Stimulated activated naive CD4-positive, alpha-beta T cell (primary cell): ENCODE measurements around the gene VAV2.
A peak's percentile ranks its signal among the peaks of the same experiment; 100 is the strongest.
"Not testable (repeated sequence)": the region's sequence is repeated elsewhere in the genome, so short reads cannot be mapped to it uniquely, and the experiment has no call there.

ENCODE experiments used
- DNase-seq, 6 experiments: peaks; one replicate each; lab custom pipeline; 2025; lab: John Stamatoyannopoulos, UW

The VAV2 gene

DNA sequence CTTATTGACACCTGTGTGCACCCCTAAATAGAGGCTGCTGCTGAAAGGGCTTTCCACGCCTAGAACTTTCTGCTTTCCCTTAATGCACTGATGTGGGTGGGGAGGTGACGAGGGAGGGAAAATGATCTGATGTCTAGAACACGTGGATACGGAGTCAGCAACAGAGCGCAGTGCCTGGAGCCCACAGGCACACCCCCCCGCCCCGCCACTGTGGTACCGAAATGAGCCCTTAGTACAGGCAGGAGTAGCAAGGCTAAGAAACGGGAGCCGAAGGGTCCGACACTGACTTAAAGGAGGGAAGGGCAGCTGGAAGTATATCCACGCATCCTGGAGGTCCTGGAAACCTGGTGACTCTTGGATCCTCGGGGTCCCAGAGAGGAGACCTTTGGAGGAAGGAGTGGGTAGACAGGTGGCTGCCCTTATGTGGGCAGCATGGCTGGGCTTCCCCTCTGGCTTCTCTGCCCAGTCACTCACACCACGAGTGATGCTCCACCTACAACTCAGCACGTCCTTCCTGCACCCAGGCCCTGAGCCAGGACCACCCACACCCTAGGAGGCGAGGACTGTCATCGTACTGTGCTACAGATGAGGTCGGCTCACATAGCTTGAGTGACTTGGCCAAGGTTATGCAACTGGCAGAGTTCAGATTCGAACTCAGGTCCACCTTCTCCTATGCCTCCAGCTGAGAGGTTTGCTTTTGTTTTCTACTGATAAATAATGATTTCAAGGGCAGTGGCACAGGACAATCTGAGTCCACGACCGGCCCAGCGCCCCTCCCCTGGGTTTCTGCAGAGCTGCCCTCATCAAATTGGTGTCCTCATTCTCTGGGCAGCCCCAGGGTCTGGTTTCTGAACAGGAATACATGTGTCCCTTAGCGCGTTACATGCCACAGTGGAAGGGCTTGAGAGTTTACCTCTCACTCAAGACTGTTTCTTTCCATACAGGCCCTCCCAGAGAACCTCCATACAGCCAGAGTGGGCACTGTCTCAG lies 4.7 kb upstream of the VAV2 start:
- no peak for DNase-seq

DNA sequence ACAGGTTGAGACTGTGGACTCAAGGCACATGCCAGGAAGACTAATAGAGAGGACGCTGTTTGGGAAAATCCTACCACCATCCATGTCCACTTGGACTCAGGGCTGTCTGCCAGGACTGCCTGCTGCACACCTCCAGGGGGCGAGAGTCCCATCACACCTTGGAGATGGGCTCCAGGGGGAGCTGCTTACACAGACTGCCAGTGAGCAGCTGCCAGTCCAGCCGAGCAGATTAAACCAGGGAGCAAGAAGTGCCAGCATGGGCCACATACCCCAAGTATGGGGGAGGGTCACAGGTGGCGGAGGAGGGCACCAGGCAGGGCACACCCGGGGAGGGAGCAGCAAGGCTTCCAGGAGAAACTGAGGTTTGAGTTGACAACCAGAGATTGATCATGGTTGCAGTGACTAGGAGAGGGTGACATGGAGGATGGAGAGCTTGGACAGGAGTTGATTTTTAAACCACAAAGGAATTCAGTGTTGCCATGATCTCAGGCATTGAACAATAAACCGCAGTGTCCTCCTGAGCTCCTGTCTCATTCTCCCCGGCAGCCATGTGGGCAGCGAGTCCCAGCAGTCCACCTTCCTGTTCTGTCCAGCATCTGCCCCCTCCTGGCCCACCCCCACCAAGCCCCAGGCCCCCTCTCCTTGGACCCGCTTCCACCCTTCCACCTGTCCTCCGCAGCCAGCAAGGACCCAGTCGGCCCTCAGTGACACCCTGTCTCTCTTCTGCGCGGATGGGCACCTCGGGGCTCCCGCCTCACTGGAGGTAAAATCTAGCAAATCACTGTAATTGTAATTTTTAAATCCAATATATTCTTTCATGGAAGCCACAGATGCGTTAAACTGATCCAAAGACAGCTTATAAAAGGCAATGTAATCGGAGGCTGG lies 3.1 kb upstream of the VAV2 start:
- DNase-seq: no peak

DNA sequence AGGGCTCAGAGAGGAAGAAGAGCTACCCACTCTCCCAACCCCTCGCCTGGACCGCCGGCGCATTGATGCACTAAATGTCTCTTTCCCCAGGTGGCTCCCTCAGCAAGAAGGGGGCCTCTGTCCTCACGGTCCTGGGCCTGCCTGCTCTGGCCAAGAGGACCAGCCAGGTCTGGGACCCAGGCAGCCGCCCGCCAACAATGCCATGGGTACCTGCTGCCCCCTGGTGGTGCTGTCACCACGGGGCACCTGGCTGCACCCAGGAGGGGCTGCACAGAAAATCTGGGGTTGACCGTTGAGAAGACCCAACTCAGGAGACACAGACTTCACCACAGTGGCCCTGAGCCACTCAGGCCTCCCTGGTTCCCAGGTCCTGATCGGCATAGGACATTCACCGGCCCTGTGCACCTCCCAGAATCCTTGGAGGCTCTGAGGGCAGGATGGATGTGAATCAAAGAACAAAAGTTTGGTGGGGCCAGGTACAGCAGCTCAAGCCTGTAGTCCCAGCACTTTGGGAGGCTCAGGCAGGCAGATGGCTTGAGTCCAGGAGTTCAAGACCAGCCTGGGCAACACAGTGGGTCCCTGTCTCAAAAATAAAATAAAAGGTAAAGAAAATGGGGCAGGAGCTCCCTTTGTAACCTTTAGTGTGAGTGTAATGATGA lies 2.4 kb upstream of the VAV2 start:
- peak; percentile 23 to 73 (median 64) for DNase-seq

DNA sequence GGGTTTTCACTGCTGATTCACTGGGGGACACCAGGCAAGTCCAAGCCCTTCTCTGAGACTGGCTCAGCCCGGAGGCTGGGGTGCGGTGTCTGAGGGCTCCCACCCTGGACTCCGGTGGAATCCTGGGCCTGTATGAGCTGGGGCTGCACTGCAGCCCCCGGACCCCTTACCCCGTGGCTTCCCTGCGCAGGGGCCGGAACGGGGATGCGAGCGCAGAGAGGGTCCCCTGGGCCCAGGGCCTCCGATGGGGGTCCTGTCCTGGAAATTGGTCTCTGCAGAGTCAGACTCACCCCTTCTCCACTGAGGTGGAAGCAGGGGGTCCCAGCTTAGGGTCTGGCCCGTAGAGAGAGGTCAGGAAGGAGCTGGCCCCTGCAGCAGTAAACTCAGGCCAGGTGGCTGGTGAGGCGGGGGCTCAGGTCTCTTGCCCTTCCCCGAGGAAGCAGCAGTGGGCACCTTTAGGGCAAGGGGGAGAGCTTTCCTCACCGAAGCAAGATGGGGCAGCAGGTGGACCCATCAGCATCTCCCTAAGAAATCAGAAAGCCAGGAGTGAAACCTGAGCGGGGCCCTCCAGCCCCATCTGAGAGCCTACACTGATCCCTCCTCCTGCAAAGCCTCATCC lies 1.6 kb upstream of the VAV2 start:
- no peak for DNase-seq

DNA sequence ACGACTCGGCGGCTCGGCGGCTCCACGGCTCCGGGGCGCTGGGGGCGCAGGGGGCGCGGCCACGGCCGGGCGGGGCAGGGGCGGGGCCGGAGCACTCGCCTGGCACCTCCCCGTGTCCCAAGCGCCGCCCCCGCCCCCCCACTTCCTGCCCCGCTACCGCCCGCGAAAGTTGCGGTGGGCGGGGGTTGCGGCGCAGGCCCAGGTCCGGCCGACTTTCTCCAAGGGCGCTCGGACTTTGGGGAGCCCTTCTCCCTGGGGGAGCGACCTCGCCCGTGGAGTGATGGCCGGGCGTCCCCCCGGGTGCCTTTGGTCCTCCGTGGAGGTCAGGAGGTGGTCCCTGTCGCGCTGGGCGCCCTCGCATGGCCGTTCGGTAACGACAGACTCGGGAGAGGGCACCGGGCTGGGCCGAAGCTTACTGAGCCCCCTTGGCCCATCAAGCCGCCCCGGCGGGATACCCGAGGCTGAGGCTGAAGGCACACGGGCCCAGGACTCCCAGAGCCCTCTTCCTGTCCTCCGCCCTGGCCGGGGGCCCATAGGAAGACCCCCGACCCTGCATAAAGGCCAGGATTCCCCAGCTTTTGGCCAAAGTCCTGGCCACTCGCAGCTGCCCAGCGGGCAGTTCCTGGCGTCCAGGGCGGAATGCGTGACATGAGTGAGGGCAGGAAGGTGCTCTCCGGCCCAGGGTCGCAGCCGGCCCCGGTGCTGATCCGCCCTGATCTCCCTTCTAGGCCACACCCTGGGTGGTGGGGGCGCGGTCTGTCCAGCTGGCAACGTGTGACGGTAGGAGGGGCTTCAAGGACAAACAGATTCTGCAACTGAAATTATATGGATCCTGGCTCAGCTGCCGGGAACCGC lies 883 bp upstream of the VAV2 start:
- peak; percentile 59 to 80 (median 68) for DNase-seq

DNA sequence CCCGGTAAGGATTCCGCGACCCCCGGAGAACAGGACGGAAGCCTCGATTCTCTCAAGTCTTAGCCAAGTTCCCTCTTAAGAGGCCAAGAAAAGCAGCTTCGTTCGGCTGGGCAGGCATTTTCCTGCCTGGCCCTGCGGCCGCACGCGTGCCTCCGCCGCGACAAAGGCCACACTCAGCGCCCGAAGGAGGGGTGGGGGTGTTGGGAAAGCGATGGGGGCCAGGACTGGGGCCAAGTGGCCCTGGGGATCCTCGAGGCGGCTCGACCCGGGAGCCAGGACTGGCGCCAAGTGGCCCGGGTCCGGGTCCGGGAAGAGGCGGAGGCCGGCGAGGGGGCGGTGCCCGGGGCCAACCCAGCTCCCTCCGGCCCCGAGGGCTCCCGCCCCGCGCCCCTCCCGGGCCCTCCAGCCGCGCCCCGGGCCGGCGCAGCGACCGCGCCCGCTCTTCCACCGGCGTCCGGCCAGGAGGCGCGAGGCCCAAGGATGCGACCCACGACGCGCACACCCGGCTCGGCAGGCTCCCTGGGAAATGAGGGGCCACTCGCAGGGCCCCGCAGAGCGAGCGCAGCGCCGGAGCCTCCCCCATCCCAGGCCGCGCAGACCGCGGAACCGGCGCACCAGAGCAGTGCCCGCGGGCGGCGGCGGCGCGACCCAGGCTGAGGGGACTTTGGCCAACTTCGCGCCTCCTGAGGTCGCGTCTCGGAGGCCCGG lies 756 bp downstream of the VAV2 start:
- DNase-seq: no peak

DNA sequence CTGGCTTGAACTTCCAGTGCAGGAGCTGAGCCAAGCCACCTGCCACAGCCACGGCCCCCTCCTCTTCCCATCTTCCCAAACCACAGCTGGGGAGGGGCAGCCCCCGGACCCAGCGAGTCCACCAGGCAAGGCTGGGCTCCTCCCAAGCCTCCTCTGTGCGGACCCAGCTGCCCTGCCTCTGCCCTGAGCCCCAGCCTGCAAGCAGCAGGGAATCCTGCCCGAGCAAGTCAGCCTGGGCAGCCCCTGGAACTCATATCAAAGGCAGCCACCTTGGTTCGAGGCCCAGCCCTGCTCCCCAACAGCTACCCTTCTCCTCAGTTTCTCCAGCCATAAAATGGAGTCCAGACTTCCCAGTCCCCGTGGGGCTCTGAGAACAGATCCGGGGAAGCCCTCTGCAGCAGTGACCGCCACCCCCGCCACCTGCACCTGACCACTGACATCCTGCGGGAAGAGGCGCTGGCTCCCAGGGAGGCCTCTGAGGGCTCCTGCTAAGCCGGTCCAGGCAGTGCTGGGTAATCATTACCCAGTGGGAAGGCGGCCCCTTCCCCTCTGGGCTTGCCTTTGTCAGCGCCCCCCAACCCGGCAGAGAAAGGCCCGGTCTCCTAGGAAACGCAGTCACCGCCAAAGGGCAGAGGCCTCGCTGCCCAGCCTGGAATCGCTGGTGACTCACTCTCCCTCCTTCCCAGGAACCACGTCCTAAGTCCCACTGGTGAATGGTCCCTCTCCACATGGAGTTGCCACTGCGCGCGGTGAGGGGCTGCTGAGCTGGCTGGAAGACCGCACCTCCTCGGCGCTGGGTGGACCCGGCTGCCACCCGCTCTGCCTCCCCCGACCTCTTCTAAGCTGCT lies 1.5 kb downstream of the VAV2 start:
- DNase-seq: no peak

DNA sequence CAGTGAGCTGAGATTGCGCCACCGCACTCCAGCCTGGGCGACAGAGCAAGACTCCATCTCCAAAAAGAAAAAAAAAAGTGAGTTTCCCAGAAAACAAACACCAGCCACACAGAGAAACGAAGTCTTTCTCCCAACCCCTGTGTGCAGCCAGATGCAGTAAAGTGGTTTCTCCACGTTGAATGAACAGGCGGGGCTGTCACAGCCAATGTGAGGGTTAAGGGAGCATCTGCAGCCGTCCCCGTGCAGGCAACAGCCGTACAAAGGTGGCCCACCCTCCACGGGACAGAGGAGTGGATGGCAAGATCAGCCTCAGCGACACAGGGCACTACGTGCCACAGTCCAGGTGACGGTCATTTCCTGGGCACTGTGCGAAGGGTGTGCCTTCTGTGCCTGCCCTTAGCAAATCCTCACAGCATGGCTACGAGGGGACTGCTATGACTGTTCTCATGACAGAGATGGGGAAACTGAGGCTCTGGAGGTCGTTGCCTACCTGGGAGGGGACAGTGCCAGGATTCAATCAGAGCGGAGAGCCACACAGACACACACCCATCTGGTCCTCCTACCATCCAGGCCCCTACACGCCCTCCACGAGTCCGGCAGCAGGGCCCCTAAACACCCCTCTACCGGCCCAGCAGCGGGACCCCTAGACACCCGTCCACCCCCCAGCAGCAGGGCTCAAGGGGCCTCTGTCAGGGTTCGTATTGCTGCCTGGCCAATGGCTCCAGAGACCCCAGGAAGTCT lies 2.3 kb downstream of the VAV2 start:
- DNase-seq: no peak

DNA sequence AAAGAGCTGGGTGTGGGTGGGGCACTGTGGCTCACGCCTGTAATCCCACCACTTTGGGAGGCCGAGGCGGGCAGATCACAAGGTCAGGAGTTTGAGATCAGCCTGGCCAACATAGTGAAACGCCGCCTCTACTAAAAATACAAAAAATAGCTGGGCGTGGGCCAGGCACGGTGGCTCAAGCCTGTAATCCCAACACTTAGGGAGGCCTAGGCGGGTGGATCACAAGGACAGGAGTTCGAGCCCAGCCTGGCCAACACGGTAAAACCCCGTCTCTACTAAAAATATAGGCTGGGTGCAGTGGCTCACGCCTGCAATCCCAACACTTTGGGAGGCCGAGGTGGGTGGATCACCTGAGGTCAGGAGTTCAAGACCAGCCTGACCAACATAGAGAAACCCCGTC lies 3.4 kb downstream of the VAV2 start:
- not testable (repeated sequence) for DNase-seq

DNA sequence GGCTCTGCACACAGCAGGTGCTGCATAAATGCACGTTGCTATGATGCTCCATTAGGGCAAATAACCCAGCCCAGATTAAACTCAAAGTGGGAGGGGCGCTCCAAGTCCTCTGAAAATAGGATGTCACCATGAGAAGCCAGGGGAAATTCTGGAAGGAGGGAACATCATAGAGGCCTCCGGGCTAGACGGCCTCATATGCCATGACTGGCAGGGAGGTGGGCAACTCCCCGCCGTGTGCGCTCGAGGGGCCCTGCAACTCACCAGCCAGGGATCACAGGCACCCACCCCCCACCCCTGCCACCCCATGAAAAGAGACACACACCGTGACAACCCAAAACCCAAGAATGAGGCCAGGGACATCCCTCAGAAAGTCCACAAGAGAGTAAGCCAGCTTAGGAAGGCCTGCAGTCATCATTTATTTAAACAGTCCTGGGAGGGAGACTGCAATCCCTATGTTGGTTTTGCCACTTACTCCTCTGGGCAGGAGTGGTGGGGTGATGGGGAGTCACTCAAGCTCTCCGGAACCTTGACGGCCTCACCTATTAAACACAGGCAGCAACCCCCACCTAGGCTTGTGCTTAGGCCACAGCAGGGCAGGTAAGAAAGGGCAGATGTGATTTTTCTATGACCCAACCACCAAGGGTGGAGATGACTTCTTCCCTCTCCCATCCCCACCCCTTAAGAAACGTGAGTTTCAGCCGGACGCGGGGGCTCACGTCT lies 4.0 kb downstream of the VAV2 start:
- no peak for DNase-seq

DNA sequence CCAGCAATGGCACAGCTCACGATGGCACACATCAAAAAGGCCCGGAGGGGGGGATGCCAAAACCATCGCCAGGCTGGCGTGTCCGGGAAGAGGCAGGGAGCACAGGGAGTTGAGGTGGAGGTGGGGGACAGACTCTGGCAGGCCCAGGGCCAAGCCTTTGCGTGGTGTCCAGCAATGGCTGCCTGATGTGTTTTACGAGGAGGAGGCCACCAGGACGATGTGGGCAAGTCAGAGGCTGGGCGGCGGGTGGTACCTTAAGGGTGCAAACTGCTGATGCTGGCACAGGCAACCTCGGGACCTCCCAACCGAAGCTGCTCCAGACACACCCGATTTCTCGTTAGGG lies 4.7 kb downstream of the VAV2 start:
- DNase-seq: no peak

DNA sequence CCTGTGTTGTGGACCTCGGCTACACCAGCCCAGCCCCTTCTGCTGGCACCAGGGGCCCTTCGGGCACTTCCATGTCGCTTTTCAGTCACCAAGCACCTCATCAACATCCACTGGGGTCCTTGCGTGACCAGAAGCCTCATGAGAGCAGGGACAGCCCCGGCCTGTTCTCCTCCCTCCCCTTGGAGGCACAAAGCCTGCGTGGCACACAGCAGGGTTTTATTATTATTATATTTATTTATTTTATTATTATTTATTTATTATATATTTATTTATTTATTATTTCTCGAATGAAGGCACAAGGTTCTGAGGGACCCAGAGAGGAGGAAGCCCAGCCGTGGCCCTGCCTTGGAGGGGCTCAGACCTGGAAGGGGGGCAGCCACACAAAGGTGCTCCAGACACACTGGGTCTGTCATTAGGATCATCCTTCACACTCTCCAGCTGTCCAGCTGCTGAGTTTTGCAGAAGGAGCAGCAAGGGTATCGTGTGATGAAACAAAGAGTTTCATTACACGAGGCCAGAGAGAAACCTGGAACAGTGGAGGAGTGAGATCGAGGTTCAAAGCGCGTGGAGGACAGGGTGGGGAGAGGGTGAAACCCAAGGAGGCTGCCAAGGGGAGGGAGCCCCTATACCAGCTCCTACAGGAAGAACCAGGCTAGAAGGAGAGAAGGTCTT lies 5.2 kb downstream of the VAV2 start:
- DNase-seq: no peak

DNA sequence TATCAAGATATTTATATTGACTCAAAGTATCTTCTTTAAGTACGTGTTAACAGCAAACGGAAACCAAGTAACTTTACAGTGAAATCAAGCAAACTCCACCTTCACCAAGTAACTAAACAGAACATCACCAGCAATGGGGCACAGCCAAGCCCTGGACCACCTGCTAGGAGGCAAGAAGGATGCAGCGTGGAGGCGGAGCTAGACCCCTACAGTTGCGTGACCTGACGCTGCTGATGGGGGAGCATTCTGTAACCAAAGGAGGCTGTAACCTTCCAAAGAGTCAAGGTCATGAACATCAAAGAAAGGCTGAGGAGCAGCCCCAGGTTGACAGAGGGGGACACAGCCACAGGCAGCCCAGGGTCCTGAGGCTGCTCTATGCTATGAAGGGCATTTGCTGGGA lies 6.1 kb downstream of the VAV2 start:
- DNase-seq: no peak

DNA sequence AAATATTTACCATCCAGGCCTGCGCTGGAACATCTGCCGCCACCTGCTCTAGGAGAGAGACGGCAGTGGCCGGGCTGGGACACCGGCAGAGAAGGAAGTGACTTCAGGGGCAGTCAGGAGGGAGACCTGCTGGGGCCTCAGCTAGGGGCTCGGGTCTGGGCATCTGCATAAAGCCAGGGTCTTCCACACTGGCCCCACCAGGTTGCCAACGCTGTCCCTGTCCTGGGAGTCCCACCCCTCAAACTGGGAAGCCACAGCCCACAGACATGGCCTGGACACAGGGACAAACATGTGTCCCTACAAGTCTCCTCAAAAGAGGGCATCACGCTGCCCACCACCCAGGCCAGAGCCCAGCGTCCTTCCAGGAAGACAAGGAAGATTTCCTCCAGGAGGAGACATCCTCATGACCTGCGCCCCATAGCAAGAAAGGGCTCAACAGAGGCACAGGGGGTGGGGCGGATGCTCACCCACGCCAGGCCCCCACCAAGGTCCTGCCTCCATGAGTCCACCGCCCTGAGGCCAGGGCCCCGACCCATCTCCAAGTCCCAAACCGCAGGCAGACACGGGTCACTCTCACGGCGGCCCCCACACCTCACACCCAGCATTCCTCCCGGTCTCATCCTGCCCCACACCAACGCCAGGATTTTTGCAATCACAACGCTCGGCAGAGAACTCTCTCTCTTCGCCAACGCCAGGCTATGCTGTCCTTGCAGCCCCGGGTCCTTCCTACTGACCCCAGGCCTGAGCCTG lies 9.0 kb downstream of the VAV2 start:
- DNase-seq: no peak

DNA sequence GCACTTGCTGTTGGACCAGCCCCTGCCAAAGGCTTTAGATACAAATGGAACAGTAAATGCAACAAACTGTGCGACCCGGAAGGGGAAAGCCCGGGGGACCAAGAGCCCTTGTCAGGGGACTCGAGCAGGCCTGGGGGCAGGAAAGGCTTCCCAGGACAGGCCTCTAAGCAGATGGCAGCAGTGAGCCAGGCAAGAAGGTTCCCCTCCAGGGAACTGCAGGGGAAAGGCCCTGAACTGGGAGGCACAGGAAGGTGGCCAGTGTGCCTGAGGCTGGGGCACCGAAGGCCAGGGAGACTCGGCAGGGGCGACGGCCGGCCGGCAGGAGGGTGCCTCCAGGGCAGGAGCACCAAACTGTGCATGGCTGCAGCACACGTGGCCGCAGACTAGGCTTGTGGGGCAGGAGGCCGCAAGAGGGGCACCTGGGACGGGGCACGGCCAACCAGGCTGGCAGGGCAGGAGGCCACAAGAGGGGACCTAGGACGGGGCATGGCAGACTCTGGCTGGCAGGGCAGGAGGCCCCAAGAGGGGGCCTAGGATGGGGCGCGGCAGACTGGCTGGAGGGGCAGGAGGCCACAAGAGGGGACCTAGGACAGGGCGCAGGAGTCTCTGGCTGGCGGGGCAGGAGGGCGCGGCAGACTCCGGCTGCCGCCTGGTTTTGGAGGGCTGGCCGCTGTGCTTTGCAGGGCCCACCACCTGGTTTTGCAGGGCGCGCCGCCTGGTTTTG lies 10.0 kb downstream of the VAV2 start:
- no peak for DNase-seq

DNA sequence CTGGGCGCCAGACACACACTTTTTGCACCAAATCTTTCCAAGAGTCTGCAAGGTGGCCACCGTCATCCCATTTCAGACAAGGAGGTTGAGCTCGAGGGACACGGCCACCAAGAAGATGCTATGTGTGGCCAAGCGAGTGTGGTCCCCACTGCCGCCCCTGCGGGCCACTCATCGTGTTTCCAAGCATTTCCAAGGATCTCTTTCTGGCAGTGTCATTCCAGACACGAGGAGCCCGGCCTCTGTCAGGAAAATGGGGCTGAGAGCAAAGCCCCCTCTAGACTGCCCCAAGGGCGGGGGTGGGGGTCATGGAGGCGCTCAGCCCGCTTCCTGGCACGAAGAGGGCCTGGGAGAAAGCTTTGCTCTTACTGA lies 10.6 kb downstream of the VAV2 start:
- no peak for DNase-seq
